ENCODE measurements around the gene SPSB1.
A peak's percentile ranks its signal among the peaks of the same experiment; 100 is the strongest.
"Not testable (repeated sequence)": the region's sequence is repeated elsewhere in the genome, so short reads cannot be mapped to it uniquely, and the experiment has no call there.

Gene SPSB1

GRCh38 chr1:9363061-9363471, 70.4 kb downstream of the SPSB1 start:
- DNase-seq (ENCODE audit: low read depth, low spot score): no peak

DNA sequence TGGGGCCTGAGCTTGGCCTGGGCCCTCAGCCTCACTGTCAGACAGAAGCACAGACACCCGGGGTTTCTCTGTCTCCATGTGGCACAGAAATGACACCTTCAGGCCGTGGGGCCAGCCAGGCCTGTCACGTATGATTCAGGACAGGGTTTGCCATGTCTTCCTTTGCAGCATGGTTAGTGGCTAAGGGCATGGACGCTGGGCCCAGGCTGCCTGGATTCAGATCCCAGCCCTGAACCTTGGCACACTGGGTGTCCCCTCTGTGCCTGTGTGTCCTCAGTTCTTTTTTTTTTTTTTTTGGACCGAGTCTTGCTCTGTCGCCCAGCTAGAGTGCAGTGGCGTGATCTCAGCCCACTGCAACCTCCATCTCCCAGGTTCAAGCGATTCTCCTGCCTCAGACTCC, 73.6 kb downstream of the SPSB1 start:
- no peak for DNase-seq (ENCODE audit: low read depth, low spot score)

- no peak for DNase-seq (ENCODE audit: low read depth, low spot score)
Measured at GRCh38 chr1:9366943-9367780, 74.5 kb downstream of the SPSB1 start.

GRCh38 chr1:9367806-9368205, 75.1 kb downstream of the SPSB1 start:
- DNase-seq (ENCODE audit: low read depth, low spot score): no peak

DNA sequence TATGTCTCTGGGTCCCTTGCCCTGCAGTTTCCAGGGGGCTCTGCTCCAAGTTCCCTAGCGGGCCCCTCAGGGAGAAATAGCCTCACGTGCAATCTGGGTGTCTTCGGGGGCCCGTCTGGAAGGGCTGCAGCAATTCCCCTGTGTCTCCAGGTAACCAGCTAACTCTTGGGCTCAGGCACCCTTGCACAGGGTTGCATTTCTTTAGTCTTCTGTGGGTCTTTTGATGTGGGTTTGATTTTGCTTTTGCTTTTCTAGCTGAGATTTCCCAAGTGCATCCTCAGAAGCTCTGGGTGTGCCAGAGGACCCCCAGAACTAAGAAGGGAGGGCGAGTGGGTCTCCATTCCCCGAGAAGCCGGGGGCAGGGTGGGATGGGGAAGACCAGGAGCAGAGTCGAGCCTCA, 75.7 kb downstream of the SPSB1 start:
- DNase-seq (ENCODE audit: low read depth, low spot score): no peak

DNA sequence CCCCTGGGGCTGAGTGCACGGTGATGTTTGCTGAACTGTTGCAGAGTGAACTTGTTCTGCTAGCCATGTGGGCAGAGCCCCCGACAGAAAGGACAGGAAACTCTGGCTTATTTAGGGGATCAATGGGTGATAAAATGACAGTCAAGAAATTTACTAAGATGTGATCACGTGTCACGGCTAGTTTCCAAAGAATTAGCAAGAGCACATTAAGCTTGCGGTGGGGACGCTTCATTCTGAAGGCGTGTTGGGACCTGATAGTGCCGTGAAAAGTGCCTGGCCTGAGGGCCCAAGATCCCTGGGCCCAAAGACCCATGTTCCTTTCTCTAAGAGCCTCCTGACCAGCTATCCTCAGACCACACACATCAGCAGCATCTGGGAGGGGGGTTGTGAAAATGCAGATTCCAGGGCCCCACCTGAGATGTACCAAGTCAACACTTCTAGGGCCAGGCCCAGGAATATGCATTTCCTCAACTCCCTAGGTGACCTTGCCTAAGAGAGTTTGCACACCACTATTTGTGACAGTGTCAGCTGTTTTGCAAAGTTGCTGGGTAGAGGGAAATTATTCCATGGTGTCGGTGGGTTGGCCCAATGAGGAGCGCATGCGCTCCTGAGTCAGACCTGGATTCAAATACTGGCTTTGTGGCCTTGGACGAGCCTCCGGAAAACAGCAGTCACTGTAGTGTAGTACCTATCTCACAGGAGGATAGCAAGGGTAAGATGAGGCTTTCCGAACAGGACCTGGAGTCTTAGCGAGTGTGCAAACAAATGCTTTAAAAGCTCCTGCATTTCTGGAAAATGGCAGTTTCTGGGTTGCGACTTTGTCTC, 77.5 kb downstream of the SPSB1 start:
- DNase-seq (ENCODE audit: low read depth, low spot score): no peak

- peak; percentile 56 for DNase-seq (ENCODE audit: low read depth, low spot score)
Measured at GRCh38 chr1:9371391-9371935, 78.8 kb downstream of the SPSB1 start.

DNA sequence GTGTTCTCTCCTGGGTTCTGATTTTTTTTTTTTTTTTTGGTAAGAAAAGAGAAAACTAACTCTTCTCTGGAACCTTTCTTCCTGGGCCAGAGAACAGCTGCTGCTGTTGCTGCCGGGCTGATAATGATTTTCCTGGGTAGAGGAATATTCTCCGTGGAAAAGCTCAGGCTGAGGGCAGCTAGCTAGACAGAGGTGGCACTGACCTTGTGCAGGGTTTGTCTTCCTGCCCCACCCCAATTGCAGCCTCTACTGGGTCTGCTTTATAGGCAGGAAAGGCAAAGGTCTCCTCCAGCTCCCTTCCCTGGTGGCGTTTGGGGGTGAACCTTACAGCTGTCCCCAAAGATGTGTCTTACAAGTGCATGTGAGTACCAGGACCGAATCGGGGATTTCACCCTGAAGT, 79.3 kb downstream of the SPSB1 start:
- no peak for DNase-seq (ENCODE audit: low read depth, low spot score)

DNA sequence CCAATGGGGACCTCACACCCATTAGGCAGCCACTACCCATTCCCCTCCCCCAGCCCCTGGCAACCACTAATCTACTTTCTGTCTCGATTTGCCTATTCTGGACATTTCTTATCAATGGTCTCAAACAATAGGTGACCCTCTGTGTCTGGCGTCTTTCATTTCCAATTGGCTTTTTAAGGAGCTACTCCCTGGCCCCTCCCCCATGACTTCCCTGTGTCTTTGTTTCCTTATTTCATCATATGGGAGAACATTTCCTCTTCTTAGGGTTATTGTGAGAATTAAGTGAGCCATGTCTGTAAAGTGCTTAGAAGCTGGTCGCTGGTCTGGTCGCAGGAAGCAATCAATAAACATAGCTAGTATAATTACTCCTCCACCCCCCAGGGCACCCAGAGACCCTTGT, 80.9 kb downstream of the SPSB1 start:
- no peak for DNase-seq (ENCODE audit: low read depth, low spot score)

DNA sequence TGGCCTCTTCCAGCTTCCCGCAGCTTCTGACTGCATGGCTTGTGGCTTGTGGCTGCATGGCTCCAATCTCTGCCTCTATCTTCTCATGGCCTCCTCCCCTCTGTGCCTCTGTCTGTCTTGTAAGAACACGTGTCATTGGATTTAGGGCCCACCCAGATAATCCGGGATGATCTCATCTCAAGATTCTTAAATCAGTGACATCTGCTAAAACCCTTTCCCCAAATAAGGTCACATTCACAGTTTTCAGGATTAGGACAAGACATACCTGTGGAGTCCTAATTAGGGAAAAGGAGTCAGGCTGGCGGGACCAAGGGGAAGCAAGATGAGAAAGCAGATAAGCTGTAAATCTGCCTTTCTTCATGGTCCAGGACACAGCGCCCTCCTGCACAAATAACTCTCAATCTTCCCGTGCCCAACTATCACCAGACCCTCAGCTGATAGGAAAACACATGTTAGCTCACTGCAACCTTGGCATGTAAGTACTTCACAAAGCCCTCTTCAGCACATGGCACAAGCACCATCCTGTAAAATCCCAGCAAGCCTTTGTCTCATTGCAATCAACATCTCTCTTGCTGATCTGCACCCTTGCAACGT, 82.2 kb downstream of the SPSB1 start:
- no peak for DNase-seq (ENCODE audit: low read depth, low spot score)

DNA sequence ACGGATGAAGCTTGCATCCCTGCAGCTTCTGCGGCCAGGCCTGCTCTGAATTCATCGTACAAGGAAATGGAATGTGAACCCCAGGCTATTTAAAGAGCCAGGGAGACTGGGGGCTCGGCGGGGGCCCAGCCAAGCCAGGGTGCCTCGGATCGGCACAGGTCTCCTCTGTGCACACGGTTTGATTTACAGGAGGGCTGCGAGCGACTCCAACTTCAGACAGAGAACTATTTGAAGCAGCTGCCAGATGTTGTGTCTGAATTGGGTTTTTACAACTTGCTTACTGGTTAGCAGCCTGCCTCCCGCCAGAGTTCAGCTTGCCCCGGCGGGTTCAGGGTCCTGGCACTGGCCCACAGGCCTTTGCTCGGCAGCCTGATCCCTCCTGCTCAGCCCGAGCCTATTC, 83.2 kb downstream of the SPSB1 start:
- no peak for DNase-seq (ENCODE audit: low read depth, low spot score)

GRCh38 chr1:9376430-9376829, 83.7 kb downstream of the SPSB1 start:
- no peak for DNase-seq (ENCODE audit: low read depth, low spot score)

- DNase-seq (ENCODE audit: low read depth, low spot score): no peak
Measured at GRCh38 chr1:9376886-9377333, 84.2 kb downstream of the SPSB1 start.

GRCh38 chr1:9378801-9379200, 86.1 kb downstream of the SPSB1 start:
- no peak for DNase-seq (ENCODE audit: low read depth, low spot score)

DNA sequence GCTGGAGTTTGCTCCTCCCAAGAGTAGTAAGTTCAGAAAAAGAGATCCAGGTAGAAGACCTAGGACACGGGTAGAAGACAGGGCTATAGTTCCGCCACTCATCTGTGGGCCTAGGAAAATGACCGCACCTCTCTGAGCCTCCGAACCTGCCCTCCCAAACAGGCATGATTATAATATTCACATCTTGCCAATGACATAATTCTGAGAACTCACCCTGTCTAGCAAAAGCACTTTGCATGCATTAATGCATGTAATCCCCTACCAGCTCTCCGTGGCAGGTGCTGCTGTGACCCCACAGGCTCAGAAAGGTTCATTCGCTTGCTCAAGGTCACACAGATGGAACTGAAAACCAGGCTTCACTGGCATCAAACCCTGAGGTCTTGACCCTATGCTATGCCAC, 88.0 kb downstream of the SPSB1 start:
- DNase-seq (ENCODE audit: low read depth, low spot score): no peak

- no peak for DNase-seq (ENCODE audit: low read depth, low spot score)
Measured at GRCh38 chr1:9382643-9383491, 90.2 kb downstream of the SPSB1 start.

DNA sequence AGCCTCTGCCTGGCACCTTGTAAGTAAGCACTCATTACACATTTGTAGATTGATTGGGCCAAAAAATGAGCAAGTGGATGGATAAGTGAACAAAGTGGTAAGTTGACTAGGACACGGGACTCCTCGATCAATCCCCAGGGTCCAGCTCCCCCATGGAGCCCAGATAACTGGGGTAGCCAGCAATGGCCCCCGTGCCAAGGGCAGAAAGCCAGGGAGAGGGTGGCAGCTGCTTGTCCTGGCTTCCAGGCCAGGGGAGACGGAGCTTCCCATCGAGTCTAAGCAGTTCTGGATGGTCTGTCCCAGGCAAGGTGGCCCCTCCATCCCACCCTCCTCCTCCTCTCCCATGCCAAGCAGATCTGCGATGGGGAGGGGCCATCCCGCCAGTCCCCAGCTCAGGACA, 91.4 kb downstream of the SPSB1 start:
- no peak for DNase-seq (ENCODE audit: low read depth, low spot score)

DNA sequence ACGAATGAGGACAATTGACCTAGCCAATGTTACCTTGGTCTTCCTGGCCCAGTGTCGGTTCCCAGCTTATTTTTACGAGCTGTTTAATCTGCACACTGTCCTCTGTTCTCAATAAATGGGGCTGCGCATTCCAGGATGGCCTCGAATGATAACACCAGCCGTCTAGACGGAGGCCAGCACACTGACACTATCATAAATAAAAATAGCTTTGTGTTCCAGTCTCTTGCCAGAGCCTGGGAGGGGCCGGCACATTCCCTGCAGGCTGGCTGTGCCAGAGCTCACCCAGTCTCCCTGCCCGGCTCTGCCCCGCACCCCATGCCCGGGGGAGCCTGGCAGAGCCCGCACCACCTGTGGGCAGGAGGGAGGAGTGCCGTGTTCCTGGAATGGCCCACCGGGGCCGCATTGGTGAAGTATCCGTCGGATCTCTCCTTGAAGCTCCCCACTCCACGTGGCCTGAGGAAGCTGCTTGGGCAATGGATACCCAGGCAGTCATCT, 92.1 kb downstream of the SPSB1 start:
- DNase-seq (ENCODE audit: low read depth, low spot score): no peak

- DNase-seq (ENCODE audit: low read depth, low spot score): not testable (repeated sequence)
Measured at GRCh38 chr1:9385392-9385791, 92.7 kb downstream of the SPSB1 start.

DNA sequence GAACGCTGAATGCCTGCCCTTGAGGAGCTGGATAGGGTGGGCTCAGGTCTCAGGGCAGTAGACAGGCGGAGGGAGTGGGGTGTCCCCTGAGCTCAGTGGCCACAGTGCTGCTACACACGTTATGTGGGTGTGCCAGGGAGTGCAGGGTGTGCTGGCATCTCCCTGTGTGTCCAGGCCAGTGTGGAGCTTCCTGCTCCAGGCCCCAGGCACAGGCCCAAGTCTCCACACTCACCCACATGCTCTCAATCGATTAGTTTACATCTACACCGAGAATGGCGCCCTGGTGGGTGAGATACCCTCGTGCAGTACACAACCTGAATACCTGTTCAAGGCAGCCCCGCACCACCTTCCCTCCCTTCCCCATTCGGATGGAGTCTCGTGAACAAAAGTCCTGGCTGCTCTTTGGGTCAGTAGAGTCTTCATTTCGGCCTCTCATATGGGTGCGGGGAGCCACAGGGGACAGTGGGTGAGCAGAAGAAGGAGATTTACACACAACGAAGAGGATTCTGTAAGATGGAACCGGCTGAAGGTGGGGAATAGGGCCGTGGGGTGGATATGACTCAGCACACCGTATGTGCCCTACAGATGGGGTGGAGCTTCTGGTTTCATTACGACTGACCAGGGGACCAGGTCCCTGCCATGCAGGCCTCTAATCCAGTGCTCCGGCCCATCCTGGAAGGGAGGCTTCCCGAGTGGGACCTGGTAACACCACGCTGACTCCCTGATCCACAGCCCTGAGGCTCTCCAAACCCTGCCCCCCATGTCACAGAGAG, 93.3 kb downstream of the SPSB1 start:
- DNase-seq (ENCODE audit: low read depth, low spot score): no peak

Measured in smooth muscle cell of the brain vasculature (primary cell).